ENCODE results near the gene CILP. TPM values are rescaled to one million over a fixed set of nuclear protein-coding genes. Genes with fewer than 3 reads are reported as not detected.

CILP gene
- total and polyA plus RNA-seq, 2 experiments from 2014 or later: 0.03 TPM; not detected in 1

DNA sequence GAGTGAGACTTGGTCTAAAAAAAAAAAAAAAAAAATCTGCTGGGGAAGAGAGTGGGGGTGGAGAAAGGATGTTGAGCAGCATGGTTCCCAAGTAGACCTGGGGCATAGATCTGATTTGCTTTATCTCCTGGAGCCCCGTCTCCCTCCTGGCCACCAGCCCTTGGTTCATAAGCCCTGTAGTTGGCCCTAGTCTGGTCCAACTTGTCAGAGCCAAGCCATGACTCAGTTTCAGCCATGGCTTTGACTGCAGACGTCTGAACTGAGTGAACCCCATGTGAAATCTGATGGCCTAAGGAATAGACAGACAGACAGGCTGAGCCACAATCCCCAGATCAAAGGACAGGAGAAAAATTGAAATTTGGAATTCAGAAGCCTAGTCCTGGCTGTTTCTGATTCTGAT is 2.0 kb upstream of the CILP start:
- H2AFZ ChIP-seq: no peak overlapping the region
- ATAC-seq (no peak), DNase-seq (ENCODE audit: low spot score) (no peak)
- Mint-ChIP-seq H3K27me3 (ENCODE audit: insufficient read depth, low read depth, poor library complexity) (peaks cover 5% of the 10 kb centered on the region), H3K27ac (no peak overlapping the region), H3K4me3 (no peak overlapping the region), H3K9me3 (no peaks in the 10 kb centered on the region), H3K36me3 (ENCODE audit: low read depth) (no peaks in the 10 kb centered on the region; the same call in 2 of the 3 replicates), H3K4me1 (peaks cover 12% of the 10 kb centered on the region)
- no peak overlapping the region for H3K4me3 ChIP-seq
- H3K36me3 ChIP-seq (ENCODE audit: insufficient read depth): no peaks in the 10 kb centered on the region
- TF ChIP-seq, protein P1, sequence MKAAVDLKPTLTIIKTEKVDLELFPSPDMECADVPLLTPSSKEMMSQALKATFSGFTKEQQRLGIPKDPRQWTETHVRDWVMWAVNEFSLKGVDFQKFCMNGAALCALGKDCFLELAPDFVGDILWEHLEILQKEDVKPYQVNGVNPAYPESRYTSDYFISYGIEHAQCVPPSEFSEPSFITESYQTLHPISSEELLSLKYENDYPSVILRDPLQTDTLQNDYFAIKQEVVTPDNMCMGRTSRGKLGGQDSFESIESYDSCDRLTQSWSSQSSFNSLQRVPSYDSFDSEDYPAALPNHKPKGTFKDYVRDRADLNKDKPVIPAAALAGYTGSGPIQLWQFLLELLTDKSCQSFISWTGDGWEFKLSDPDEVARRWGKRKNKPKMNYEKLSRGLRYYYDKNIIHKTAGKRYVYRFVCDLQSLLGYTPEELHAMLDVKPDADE (IDR thresholded peaks at IDR 0.05): no peak
- TF ChIP-seq JUNB (IDR thresholded peaks at IDR 0.05; ENCODE audit: unreplicated experiment): no peak
- TF ChIP-seq EZH2 (IDR thresholded peaks at IDR 0.05; ENCODE audit: low read depth, unreplicated experiment): no peak
- TF ChIP-seq ZNF114 (CRISPR knock-in tag; IDR thresholded peaks at IDR 0.05): no peak
- no peak for TF ChIP-seq STAT1 (IDR thresholded peaks at IDR 0.05; ENCODE audit: unreplicated experiment)
- TF ChIP-seq ZNF331 (CRISPR knock-in tag; IDR thresholded peaks at IDR 0.05; ENCODE audit: low read depth): no peak
- no peak for TF ChIP-seq NANOG (IDR thresholded peaks at IDR 0.05; ENCODE audit: borderline replicate concordance)
- TF ChIP-seq, protein P2, sequence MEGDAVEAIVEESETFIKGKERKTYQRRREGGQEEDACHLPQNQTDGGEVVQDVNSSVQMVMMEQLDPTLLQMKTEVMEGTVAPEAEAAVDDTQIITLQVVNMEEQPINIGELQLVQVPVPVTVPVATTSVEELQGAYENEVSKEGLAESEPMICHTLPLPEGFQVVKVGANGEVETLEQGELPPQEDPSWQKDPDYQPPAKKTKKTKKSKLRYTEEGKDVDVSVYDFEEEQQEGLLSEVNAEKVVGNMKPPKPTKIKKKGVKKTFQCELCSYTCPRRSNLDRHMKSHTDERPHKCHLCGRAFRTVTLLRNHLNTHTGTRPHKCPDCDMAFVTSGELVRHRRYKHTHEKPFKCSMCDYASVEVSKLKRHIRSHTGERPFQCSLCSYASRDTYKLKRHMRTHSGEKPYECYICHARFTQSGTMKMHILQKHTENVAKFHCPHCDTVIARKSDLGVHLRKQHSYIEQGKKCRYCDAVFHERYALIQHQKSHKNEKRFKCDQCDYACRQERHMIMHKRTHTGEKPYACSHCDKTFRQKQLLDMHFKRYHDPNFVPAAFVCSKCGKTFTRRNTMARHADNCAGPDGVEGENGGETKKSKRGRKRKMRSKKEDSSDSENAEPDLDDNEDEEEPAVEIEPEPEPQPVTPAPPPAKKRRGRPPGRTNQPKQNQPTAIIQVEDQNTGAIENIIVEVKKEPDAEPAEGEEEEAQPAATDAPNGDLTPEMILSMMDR (conservative IDR thresholded peaks at IDR 0.05; ENCODE audit: low read depth in 2 of 2): no peak
- TF ChIP-seq POLR2AphosphoS5 (IDR thresholded peaks at IDR 0.05; ENCODE audit: low read depth): no peak
- no peak for TF ChIP-seq CREB1 (CRISPR knock-in tag; IDR thresholded peaks at IDR 0.05; ENCODE audit: low read depth)
- no peak for TF ChIP-seq EZH2phosphoT487 (IDR thresholded peaks at IDR 0.05; ENCODE audit: unreplicated experiment)
- no peaks in the 10 kb centered on the region; the same call in 1 of the 2 replicates for H3K9me2 ChIP-seq (ENCODE audit: insufficient read depth)
- H4K20me1 ChIP-seq (replicated peaks; ENCODE audit: insufficient read depth): no peaks in the 10 kb centered on the region
- no peaks in the 10 kb centered on the region for H3F3A ChIP-seq (replicated peaks; ENCODE audit: low read depth)
- H3K27me3 ChIP-seq (ENCODE audit: insufficient read depth): no peaks in the 10 kb centered on the region
- no peaks in the 10 kb centered on the region for H3K4me1 ChIP-seq (ENCODE audit: insufficient read depth)
- no peak overlapping the region for H3K27ac ChIP-seq (ENCODE audit: low read depth)
- no peak overlapping the region for H3K4me2 ChIP-seq
- no peaks in the 10 kb centered on the region for H3K79me2 ChIP-seq (replicated peaks; ENCODE audit: insufficient read depth)

DNA sequence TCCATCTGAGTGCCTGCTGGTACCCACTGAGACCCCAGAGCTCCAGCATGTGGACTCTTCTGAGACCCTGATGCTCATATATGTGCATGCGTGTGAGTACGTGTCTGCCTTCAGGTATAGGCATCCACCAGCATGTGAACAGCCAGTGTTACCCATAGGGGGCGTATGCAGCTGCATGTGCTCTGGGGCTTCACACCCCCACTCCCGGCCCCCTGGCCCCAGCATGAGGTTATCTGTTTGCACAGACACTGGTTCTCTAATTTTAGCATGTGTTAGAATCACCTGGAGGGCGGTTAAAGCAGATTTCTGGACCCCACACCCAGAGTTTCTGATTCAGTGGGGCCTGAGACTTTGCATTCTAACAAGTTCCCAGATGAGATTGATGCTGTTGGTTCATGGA is 824 bp upstream of the CILP start:
- TF ChIP-seq JUNB (IDR thresholded peaks at IDR 0.05; ENCODE audit: unreplicated experiment) (no peak), NANOG (IDR thresholded peaks at IDR 0.05; ENCODE audit: borderline replicate concordance) (no peak), STAT1 (IDR thresholded peaks at IDR 0.05; ENCODE audit: unreplicated experiment) (no peak), EZH2 (IDR thresholded peaks at IDR 0.05; ENCODE audit: low read depth, unreplicated experiment) (no peak), EZH2phosphoT487 (IDR thresholded peaks at IDR 0.05; ENCODE audit: unreplicated experiment) (no peak)
- TF ChIP-seq, protein P2 (conservative IDR thresholded peaks at IDR 0.05; ENCODE audit: low read depth in 2 of 2): peak; percentile 81 to 83
- peak; percentile 80 for DNase-seq (ENCODE audit: low spot score)
- no peak overlapping the region for H3K27ac Mint-ChIP-seq
- H3K4me1 Mint-ChIP-seq: peaks cover 12% of the 10 kb centered on the region
- Histone ChIP-seq H3K4me2 (no peak overlapping the region), H3K4me1 (ENCODE audit: insufficient read depth) (no peaks in the 10 kb centered on the region), H2AFZ (peak overlapping the region; percentile 69), H3K27me3 (ENCODE audit: insufficient read depth) (no peaks in the 10 kb centered on the region), H3K36me3 (ENCODE audit: insufficient read depth) (no peaks in the 10 kb centered on the region), H3K27ac (ENCODE audit: low read depth) (no peak overlapping the region), H3K4me3 (no peak overlapping the region), H4K20me1 (replicated peaks; ENCODE audit: insufficient read depth) (no peaks in the 10 kb centered on the region), H3K79me2 (replicated peaks; ENCODE audit: insufficient read depth) (no peaks in the 10 kb centered on the region), H3F3A (replicated peaks; ENCODE audit: low read depth) (no peaks in the 10 kb centered on the region), H3K9me2 (ENCODE audit: insufficient read depth) (no peaks in the 10 kb centered on the region; the same call in 1 of the 2 replicates)
- H3K4me3 Mint-ChIP-seq: no peak overlapping the region
- no peaks in the 10 kb centered on the region; the same call in 2 of the 3 replicates for H3K36me3 Mint-ChIP-seq (ENCODE audit: low read depth)
- H3K27me3 Mint-ChIP-seq (ENCODE audit: insufficient read depth, low read depth, poor library complexity): peaks cover 6% of the 10 kb centered on the region
- no peaks in the 10 kb centered on the region for H3K9me3 Mint-ChIP-seq
- peak; percentile 90 for ATAC-seq
